C4-2B (cell line): Measurements from ENCODE around the gene ZC3H7A.

Experiments used
- H3K27ac ChIP-seq: fragments of 450-650 bp; 2 replicates; pipeline ENCODE4 v1.5.1; 2017
- CTCF ChIP-seq: fragments of 450-650 bp; conservative IDR thresholded peaks from 2 replicates; pipeline ENCODE4 v1.5.1; 2017; ENCODE audit warnings: mild to moderate bottlenecking
- ZFX ChIP-seq: fragments of 450-650 bp; IDR thresholded peaks from 2 replicates; pipeline ENCODE4 v1.6.1; 2017

ZC3H7A gene

GRCh38 chr16:11717811-11718210 lies 79.2 kb downstream of the ZC3H7A start:
- TF ChIP-seq ZFX (no peak), CTCF (no peak)

GRCh38 chr16:11716336-11716735 lies 80.7 kb downstream of the ZC3H7A start:
- no peak for TF ChIP-seq ZFX
- no peak for TF ChIP-seq CTCF
- H3K27ac ChIP-seq, result no peak overlapping the region

More at GRCh38 chr16:11717811-11718210, 79.2 kb downstream of the ZC3H7A start:
- H3K27ac ChIP-seq, result no peak overlapping the region

GRCh38 chr16:11715246-11715947 lies 81.7 kb downstream of the ZC3H7A start:
- TF ChIP-seq CTCF (no peak), ZFX (no peak)
- H3K27ac ChIP-seq, result no peak overlapping the region

- no peak overlapping the region for H3K27ac ChIP-seq
- TF ChIP-seq CTCF, result no peak
- TF ChIP-seq ZFX, result no peak
Observed at GRCh38 chr16:11712122-11712521, 84.9 kb downstream of the ZC3H7A start.

DNA sequence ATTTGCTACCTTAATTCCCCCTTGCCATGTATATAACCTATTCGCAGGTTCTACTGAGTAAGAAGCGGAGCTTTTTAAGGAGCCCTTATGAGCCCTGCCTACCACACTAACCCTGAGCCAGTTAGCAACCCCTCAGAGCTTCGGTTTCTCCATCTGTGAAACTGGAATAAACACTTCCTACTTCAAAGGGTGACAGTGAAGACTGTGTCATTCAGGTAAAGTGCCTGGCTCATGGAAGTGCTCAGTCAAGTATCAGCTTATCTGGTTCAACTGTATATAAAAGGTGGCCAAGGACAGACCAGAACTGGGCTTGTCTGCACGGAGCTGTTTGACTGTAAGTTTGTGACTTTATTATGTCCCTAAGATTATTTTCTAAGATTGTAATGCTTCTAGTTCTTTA lies 85.4 kb downstream of the ZC3H7A start:
- no peak overlapping the region for H3K27ac ChIP-seq
- TF ChIP-seq CTCF (no peak), ZFX (no peak)

- no peak overlapping the region for H3K27ac ChIP-seq
- TF ChIP-seq CTCF, result no peak
- TF ChIP-seq ZFX, result no peak
Observed at GRCh38 chr16:11708421-11708820, 88.6 kb downstream of the ZC3H7A start.

DNA sequence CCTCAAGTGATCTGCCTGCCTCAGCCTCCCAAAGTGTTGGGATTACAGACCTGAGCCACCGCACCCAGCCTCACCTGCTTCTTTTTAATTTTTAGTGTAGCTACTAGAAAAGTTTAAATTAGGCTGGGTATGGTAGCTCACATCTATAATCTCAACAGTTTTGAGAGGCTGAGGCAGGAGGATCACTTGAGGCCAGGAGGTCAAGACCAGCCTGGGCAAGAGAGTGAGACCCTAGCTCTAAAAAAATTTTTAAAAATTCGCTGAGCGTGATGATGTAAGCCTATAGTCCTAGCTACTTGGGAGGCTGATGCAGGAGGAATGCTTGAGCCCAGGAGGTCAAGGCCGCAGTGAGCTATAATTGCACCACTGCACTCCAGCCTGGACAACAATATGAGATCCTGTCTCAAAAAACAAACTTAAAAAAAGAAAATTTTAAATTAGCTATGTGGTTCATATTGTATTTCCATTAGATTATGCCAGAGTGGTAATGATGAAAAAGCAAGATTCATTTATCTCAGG lies 89.3 kb downstream of the ZC3H7A start:
- TF ChIP-seq ZFX (no peak), CTCF (no peak)

More for the DNA sequence above, 89.3 kb downstream of the ZC3H7A start:
- no peak overlapping the region for H3K27ac ChIP-seq
